HG03045 (cell line): ENCODE data around the gene LRMDA.

ENCODE experiments used
- ATAC-seq: cut with Tn5 transposase; IDR thresholded peaks from one replicate; pipeline ENCODE4 v1.9.1; 2021; ENCODE audit warnings: mild to moderate bottlenecking, moderate library complexity; ENCODE audit not compliant: unreplicated experiment

The LRMDA gene

DNA sequence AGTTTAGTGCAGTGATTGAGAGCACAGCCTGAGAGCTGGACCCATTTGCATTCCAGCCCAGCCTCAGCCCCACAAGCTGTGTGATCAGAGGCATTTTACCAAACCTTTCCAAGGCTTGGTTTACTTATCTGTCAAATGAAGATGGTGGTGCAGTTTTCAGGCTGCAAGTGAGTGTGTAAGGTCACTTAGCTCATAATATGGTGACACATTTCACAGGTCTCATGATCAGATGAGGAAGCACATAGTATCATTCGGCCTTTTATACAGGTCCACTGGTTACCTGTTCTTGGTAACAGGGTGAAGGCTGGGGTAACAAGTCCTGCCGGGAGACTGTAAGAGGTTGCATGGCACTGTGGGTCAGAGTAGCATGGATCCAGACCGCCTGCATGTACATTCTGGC is 371.7 kb downstream of the LRMDA start:
- no peak for ATAC-seq

DNA sequence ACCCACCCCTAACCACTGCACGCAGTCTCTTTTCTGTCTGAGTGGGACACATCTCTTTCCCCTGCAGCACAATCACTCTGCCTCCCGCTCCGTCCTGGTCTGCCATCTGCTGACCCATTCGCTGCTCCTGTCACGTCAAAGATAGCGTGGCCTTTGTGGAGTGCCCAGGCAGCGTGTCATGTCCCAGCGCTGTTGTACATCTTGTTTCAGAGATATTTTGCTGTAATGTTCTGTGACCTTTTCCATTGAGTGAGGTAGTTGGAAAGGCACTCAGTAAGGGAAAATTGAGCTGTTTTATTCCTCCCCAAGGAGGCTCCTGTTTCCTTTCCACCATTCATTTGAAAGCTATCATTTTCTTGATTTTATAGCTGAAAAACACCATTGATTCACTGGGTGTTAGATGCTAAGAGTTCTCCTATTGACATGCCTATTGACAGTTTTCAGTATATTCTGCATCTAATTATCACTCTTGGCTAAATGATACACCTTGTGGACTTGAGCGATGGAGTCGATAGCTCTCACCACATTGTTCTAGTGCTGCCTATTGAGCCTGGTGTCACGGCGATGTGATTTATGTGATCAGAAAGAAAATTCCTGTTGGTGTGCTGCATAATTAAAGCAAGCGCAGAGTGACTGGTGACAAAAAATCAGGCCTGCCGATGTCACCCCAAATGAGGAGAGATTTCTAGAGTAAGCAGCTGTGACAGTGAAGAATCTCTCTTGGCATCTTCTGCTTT is 372.6 kb downstream of the LRMDA start:
- ATAC-seq: no peak

DNA sequence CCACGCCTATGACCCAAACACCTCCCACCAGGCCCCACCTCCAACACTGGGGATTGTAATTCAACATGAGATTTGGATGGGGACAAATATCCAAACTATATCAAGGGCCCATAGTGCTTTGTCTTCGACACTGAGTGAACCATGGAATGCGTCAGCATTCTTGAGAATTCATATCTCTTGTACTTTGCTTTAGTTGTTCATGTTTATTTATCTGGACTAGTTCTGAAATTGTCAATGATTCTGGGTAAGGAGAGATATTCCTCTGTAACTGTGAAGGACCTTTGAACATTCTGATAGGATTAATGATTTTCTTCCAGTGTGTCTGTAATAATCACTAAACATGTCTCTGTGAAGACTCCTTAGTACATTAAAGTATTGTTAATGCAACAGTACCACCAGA is 374.8 kb downstream of the LRMDA start:
- no peak for ATAC-seq

DNA sequence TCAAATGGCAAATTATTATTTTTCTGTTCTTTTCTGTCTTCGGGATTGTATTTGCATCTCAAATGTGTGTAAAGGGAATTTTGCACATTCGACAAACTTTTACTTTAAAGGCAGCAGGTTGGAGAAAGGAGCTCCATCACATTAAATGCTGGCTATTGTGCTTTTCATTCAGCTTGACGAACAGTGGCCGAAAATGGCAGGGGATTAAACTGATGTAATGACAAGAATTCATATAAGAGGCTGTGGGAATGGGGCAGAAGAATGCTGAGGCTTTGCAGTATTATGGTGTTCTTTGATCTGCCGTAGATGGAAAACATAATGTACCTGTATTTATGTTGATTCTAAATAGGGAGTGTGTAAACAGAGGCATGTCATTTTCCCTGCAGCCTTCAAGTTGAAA is 376.0 kb downstream of the LRMDA start:
- no peak for ATAC-seq

DNA sequence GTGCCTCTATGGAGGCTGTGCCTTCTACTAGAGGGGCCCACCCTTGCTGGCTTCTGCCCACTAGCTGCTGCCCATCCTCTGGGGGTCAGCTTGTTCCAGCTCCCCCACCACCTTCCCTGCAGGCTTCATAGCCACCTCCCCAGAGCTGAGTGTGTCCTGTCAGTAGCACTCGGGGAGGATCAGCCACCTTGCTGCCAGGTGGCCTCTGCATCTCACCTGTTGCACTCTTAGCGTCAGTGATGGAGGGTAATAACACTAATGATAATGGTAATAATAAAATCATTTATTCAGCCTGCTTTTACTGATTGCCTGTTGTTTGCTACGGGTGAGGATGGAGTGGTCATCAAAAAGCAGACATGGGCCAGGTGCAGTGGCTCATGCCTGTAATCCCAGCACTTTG is 377.6 kb downstream of the LRMDA start:
- no peak for ATAC-seq

DNA sequence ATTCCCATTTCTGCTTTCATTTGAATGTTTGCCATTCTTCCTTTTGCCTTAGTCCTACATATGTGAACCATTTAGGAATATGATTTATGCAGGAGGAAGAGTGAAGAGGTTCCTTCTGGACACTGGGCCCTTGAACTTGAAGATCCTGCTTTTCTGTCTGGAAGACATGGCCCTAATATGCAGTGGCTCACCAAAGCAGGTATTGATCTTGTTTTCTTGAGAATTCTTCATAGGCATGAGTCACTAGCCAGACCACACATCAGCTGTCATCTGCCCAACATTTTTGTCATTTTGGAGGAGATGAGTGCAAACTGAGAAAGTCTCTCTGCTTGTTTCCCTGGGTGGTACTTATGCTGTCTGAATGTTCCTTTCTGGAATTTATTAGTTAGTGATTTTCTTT is 382.6 kb downstream of the LRMDA start:
- ATAC-seq: no peak

DNA sequence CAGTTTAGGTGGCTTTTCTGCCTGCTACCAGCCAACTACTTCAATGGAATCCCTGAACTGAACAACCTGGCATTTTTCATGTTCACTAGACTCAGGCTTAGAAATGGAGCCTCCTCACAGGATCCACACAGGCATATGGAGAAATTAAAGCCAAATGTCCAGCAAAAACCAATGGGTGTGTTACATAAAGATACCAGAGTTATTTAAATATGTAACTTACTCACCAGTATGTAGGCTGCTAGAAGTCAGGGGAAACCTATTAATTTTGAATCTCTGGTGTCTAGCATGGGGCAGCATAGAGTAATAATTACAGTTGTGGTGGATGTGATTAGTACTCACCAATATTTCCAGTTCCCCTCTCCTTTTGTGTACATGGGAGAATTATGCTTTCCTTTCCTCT is 383.6 kb downstream of the LRMDA start:
- ATAC-seq: no peak

DNA sequence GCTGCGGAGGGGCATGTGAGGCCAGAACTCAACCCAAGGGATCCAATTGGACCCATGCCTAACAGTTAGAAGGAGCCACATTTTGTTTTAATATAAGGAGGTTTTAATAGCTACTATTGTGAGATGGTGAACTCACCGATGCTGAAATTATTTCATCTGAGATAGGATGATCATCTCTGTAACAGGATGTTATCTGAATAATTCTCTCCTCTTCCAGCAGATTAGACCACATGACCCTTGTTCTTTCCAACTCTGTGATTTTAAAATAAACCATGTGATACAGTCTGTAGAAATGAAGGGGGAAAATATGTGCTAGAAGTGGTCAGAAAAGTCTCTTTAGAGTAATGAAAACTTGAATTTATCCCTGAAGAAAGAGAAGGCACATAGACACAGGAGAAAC is 385.8 kb downstream of the LRMDA start:
- no peak for ATAC-seq

DNA sequence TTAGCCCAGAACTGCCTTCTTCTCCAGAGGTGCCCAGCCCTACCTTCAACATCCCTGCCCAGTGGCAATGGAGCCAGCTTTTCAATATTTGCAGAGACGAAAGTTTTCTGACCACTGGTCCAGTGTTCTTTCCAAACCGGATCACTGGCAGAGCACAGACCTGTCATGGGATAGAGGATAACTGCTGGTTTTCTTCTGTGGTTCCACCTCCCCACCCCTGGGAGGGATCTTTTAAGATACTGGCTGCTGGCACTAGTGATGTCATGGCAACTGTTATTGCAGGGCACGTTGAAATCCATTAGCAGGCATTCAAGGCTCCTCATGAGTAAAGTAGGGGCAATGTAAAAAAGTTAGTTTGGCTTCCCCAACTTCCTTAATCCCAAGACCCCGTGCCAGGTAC is 387.1 kb downstream of the LRMDA start:
- ATAC-seq: no peak

DNA sequence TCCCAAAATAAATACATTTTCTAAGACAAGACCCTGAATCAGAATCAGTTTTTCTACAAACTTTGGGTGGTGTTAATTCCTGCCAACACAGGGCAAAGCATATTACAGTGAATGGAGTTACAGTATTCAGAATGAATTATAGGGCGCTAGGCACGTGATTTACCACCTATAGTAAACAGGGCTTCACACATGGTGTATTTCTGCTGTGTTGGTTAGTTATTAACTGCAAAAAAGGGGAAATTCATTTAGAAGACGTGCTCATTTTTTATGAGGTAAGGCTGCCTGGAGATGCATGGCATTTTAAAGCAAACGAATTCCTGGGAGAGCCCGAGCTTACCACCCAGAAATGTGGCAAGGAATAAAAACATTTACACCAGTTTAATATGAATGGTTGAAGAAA is 393.8 kb downstream of the LRMDA start:
- ATAC-seq: no peak

DNA sequence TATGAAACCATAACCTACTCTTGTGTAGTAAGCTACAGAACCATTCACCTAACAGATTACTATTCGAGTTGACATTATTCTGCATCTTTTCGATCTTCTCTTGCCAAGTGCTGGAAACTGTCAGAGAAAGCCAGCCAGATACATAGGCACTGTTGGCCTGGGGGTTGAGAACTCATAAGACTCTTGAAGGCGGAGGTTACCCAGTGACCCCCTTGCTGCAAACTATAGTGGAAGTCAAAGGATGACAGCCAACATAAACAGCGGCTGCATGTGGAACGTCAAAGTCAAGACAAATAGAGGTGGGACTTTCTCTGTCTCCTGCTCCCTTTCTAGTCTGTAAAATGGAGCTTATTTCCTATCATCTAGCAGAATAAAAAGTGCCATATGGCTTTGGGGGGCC is 394.2 kb downstream of the LRMDA start:
- ATAC-seq: no peak

DNA sequence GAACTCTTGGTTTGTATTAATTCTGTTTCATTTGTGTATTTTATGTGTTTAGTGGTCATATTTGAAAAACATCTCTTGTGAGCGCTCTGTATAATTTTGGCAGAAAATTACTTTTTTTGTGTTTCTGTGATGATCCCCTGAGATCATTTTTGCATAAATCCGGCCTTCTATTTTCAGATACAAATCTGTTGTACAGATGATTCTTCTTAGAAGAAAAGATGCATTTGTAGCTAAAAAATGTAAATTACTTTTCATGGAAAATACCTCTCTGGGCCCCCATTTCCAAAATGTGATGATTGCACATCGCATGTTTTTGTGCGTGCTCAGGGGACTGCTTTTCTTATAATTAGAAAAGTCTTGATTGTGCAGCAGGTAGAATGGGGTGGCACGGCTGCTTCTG is 395.4 kb downstream of the LRMDA start:
- ATAC-seq: no peak

DNA sequence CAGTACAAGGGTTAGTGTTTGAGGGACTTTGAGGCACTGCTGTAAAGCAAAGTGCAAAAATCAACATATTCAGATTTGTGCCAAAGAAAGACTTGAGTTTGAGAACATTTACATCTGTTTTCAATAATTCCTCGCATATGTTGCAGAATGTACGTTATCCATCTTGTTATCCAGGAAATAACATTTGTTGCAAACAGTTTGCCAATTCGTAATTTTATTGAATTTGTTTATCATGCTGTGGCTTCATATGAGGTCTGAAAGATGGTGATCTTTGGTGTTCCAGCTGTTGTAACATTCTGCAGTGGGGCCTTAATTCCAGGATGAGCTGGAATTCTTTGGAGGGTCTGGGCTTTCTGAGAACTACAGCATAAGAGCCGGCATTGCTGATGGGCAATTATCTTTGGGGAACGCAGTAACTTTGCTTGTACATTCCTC is 396.2 kb downstream of the LRMDA start:
- ATAC-seq: no peak

DNA sequence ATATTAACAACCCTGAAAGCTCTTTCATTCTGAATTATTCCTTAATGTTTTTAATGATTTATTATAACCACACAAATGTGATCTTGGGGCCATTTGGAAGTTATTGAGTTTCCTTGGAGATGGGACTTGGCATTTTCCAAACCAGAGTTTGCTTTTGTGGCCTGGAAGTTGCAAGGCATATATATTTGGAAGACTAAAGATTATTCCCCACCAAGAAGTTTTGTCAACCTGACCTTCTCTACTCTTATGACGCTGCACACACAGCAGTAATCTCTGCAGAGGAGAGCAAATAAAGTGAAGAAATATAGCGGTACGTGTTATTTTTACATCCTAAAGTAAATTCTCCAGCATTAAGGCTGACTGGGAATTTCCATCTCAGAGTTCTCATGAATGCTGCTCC is 397.0 kb downstream of the LRMDA start:
- no peak for ATAC-seq

DNA sequence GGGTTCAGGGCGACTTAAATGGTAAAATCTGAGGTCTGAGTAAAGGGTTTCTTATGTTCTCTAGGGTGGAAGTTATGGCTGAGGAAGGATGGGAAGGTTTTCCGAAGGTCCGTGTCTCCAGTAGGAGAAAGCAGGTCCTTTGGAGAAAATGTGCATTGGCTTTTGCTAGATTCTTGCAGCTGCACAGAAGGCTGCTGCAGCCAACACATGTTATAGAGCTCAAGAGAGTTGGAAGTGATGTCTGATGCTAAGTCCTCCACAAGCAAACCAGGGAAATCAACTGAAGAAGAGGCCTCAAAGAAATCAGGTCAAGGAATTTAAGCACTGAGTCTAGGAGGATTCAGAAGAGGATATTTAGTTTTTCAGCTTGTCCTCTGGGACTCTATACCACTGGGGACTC is 404.6 kb downstream of the LRMDA start:
- ATAC-seq: no peak

DNA sequence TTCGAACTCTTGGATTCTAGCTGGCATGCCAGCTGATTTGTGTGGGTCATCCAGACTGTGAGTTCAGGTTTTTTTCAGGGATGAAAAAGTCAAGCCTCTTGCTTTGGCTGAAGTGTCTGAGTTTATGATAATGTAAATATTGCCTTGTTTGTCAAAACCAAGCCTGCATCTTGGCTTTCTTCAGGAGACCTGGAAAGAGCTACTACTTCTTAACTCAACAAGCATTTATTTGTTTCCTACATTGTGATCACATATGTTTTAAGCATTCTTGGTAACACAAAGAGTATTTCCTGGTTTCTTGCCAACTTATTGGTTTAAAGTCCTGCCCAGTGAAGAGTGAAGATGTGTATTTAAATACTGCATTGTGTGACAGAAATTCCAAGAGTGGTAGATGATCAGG is 407.1 kb downstream of the LRMDA start:
- ATAC-seq: no peak

DNA sequence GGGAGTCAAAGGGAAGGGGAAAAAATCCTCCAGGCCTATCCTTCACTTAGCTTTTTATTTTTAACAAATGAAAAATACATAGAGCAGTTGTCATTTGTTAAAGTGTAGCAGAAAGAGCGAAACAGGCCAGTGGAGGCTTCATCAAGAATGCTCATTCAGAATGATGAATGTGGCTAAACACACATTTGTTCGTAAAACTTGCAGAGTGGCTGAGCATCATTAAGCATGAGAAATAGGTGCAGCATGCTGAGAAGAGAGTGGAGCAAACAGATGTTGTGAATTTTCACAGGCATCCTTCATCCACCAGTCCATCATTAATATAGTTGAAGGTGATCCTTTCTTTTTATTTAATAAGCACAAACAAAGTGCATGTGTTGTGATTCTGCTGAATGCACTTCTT is 407.6 kb downstream of the LRMDA start:
- ATAC-seq: no peak

DNA sequence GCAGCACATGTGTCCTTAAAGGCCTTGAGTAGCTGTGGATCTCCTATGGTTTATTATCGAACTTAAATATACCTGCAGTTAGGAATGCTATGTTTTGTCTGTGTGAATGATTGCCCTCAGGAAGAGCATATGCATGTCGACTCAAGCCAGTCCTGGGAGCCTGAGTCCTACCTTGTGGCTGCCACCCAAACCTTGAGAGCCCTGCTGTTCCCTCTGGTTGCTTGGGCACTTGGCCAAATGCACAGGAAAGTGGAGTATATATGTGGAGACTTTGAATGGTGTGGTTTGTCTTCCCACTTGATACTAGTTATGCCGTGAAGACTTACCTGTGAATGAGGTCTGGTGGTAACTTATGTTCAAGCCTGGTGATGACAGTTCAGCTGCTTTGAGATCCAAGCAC is 409.8 kb downstream of the LRMDA start:
- no peak for ATAC-seq

DNA sequence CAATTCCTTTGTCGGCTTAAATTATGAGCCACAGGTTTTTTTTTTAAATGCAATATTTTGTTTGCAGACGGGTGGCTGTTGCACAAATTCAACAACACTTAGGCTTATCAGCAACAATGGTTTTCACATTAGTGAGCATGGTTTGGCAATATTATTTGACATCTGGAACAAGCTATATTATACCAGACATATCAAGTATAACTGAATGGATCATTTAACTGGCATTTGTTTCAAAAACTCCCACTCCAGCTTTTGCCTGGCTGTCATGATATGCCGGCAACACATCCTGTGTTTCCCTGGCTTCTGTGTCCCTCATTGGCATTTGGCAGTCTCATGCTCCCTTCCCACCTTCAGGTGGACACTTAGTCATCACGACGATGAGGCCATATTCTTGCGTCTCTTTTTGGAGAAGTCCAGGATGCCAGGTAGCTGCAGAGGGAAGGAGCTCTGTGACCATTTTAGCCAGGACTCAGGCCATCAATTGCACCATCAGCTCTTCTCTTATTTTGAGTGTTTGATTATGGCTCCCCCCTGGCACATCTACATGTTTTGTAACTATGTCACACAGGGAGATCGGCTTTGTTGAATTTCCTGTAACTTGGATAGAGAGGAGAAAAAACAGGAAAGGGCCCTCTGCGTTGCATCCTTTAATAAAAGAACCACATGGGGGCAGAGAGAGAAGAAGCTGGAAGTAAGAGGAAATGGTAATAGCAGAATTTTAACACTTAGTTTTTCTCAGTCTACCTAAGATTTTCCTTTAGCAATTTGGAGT is 413.9 kb downstream of the LRMDA start:
- ATAC-seq: no peak

DNA sequence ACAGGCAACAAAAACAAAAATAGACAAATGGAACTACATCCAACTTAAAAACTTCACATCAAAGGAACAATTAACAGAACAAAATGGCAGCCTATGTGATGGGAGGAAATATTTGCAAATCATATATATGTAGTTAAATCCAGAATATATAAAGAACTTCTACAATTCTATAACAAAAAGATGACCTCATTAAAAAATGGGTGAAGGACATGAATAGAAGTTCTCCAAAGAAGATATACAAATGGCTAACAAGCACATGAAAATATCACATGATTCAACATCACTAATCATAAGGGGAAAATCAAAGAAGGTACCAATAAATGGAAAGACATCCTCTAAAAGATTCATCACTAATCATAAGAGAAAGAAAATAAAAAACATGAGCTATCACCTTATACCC is 416.1 kb downstream of the LRMDA start:
- no peak for ATAC-seq

DNA sequence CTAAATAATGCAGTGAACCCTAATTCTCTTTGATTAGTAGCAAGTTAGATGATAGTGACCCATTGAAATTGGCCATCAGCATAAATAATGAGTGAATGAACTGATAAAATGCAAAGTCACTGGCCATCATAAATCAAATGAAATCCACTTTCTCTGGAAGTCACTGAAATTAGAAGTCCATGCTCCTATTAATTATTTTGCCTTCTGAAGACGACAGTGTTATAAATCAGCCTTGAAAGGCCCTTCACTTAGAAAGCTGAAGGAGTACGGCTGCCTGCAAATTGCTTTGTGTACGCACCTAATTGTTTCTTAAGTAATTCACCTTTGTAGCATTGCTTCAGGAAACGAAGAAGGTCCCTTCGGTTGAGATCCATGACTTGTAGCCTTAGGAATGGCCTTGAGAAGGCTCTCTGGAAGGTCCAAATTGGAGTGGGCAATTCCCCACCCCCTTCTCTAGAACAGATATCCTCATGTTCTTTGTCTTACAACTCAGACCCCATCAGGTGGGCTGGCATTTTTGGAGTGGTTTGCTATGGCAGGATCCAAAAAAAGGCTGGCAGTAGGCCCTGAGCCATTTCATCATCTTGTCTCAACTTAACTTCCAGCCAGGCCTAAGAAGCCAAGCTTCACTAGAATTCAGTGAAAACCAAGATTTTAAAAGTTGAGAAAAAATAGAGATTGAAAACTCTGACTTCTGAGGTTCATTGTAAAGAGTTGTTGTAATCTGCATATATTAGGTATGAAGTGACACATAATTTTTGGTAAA is 420.3 kb downstream of the LRMDA start:
- ATAC-seq: no peak
